GM19025 (cell line): ENCODE measurements around the gene MCU.
"Not testable (repeated sequence)": the region's sequence is repeated elsewhere in the genome, so short reads cannot be mapped to it uniquely, and the experiment has no call there.

ENCODE experiments used
- ATAC-seq: cut with Tn5 transposase; IDR thresholded peaks from one replicate; pipeline ENCODE4 v1.9.1; 2021; ENCODE audit warnings: mild to moderate bottlenecking, low read depth, moderate library complexity; ENCODE audit not compliant: unreplicated experiment

Gene MCU

GRCh38 chr10:72756674-72757385 lies 64.9 kb downstream of the MCU start:
- ATAC-seq = no peak

- ATAC-seq = no peak
Measured at GRCh38 chr10:72757732-72758131, 65.8 kb downstream of the MCU start.

GRCh38 chr10:72758930-72759329 lies 67.0 kb downstream of the MCU start:
- not testable (repeated sequence) for ATAC-seq

GRCh38 chr10:72759584-72759983 lies 67.6 kb downstream of the MCU start:
- no peak for ATAC-seq

GRCh38 chr10:72761498-72761897 lies 69.6 kb downstream of the MCU start:
- ATAC-seq = no peak

- ATAC-seq = no peak
Measured at GRCh38 chr10:72762042-72762441, 70.1 kb downstream of the MCU start.

- no peak for ATAC-seq
Measured at GRCh38 chr10:72763201-72763600, 71.3 kb downstream of the MCU start.

GRCh38 chr10:72764151-72764550 lies 72.2 kb downstream of the MCU start:
- no peak for ATAC-seq

GRCh38 chr10:72765051-72765745 lies 73.3 kb downstream of the MCU start:
- ATAC-seq = no peak

GRCh38 chr10:72771195-72771594 lies 79.3 kb downstream of the MCU start:
- ATAC-seq = not testable (repeated sequence)

- no peak for ATAC-seq
Measured at GRCh38 chr10:72772031-72772430, 80.1 kb downstream of the MCU start.

- no peak for ATAC-seq
Measured at GRCh38 chr10:72779874-72780273, 87.9 kb downstream of the MCU start.

GRCh38 chr10:72782649-72783330 lies 90.8 kb downstream of the MCU start:
- no peak for ATAC-seq

- ATAC-seq = no peak
Measured at GRCh38 chr10:72783410-72783833, 91.5 kb downstream of the MCU start.

GRCh38 chr10:72784551-72785351 lies 92.8 kb downstream of the MCU start:
- ATAC-seq = no peak

- ATAC-seq = no peak
Measured at GRCh38 chr10:72785409-72785808, 93.5 kb downstream of the MCU start.

- ATAC-seq = no peak
Measured at GRCh38 chr10:72790216-72790990, 98.5 kb downstream of the MCU start.

- ATAC-seq = no peak
Measured at GRCh38 chr10:72792288-72792687, 100.3 kb downstream of the MCU start.

- no peak for ATAC-seq
Measured at GRCh38 chr10:72793752-72794151, 101.8 kb downstream of the MCU start.

- ATAC-seq = no peak
Measured at GRCh38 chr10:72794260-72794659, 102.3 kb downstream of the MCU start.
